Articular chondrocyte of knee joint (primary cell): Measurements from ENCODE around the gene TRPM4. TPM values are rescaled to one million over a fixed set of nuclear protein-coding genes. Genes with fewer than 3 reads are reported as not detected.

ENCODE experiments used
- total RNA-seq: library from RNA; depleted of rRNA; stranded (reverse); fragments of >200 nt; gene quantifications from 2 replicates; pipeline ENCODE4 v1.2.3, GENCODE V29; 2012

Gene TRPM4
- total RNA-seq: 13.4 and 17.0 TPM in 2 replicates

DNA sequence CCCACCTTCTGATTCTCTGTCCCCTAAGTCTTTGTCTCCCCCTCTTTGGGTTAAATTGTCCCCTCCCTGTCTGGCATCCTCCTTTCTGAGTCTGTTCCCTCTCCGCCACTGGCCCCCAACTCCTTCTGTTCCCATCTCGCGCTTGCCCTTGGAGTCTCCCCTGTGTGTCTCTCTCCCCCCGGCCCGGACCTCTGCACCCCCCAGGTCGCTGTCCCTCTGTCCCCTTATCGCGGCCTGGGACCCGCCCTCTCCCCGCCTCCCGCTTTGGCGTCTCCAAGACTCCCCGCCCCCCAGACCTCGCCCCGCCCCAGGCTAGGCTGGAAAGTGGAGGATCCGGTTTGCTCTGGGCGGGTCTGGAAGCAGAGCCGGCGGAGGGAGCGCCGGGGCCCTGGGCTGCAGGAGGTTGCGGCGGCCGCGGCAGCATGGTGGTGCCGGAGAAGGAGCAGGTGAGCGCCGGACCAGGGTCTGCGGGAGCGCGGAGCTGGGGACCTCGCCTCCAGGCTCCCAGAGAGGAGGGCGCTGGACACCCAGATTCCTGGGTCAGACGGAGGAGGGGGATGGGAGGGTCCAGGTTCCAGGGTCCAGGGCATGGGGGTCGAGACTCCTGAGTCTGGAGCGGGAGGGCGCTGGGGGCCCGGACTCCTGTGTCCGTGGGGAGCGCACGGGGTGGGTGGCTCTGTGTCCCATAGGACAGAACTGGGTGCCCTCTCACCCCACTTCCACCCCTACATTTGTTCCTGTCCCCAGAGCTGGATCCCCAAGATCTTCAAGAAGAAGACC lies at the start of gene TRPM4:
TSS of gene TRPM4 (plus strand) at position 348 of the 780 bp plus-strand sequence. CDS start at position 423, 75 bp downstream.

DNA sequence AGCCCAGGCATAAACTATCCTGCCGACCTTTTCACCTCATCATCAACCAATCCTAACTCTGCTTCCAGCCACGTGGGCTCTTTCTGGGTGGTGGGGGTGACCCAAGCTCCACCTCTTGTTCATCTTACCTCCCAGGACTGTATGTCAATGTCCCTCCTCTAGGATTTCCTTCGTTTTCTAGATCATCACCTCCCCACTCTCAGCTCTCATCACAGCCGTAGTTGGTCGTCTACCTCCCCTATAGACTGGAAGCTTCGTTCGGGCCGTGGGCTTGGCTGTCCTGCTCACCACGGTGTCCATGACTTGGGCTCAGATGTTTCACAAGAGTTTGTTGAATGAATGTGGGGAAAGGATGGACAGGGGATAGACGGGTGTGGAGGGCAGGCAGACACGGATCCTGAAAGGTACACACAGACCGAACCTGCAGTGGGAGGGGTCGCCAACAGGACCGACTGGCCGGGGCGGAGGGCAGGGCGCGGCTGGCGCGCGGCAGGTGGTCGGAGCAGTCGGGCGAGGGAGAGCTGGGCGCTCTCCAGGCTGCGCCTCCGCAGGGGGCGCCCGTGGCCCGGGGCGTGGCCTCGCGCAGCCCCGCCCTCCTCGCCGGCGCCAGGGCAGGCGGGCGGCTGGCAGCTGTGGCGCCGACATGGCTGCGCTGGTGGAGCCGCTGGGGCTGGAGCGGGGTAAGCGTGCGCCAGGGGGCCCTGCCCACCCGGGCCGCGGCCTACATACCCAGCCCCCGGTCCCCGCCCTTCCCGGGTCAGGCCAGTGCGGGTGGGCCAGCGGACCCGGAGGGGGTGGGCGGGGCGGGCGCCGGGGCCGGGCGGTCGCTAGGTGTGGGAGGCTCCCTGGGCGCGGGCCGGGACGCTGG lies 43.6 kb upstream of the TRPM4 start, which contains the start of gene LIN7B:
TSS of gene LIN7B (plus strand) at position 609 of the 868 bp plus-strand sequence. CDS start at position 644, 35 bp downstream.

DNA sequence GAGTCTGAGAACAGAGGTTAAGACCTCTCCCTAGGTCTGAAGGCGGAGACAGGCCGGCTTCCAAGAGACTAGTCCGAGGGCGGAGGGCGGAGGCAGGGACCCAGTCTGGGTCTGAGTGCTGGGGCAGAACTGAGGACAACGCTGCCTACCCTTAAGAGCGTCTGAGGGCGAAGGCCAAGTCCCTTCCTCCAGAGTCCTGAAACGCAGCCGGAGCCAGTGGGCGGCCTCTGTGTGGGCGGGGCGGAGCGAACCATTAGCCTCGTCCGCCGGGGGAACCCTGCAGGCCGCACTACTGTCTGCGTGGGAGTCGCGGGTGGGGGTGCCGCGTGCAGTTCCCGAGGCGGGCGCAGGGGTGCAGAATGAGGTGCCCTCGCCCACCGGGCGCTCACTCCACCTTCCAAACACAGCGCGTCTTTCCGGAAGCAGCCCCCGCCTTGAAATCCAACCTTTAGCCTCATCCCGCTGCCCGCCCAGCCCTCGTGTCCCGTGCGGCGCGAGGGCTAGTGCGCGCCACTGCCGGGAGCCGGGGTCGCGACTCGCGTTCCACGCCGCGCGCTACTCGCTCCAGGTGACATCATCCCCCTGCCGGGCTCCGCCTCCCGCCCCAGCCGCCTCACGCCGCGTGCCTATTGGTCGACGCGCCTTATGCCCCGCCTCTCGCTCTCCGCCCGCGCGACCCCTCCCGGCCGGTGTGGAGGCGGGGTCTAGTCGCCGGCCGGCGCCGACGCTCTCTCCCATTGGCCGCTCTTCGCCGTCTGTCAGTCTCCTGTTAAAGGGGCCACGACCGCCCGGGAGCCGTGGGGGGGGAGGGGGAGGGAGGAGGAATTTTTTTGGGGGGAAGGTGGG lies 38.8 kb upstream of the TRPM4 start, which contains the start of gene C19orf73:
TSS of gene C19orf73 (minus strand) at position 579 of the 846 bp plus-strand sequence. CDS start at position 458, 121 bp downstream.

DNA sequence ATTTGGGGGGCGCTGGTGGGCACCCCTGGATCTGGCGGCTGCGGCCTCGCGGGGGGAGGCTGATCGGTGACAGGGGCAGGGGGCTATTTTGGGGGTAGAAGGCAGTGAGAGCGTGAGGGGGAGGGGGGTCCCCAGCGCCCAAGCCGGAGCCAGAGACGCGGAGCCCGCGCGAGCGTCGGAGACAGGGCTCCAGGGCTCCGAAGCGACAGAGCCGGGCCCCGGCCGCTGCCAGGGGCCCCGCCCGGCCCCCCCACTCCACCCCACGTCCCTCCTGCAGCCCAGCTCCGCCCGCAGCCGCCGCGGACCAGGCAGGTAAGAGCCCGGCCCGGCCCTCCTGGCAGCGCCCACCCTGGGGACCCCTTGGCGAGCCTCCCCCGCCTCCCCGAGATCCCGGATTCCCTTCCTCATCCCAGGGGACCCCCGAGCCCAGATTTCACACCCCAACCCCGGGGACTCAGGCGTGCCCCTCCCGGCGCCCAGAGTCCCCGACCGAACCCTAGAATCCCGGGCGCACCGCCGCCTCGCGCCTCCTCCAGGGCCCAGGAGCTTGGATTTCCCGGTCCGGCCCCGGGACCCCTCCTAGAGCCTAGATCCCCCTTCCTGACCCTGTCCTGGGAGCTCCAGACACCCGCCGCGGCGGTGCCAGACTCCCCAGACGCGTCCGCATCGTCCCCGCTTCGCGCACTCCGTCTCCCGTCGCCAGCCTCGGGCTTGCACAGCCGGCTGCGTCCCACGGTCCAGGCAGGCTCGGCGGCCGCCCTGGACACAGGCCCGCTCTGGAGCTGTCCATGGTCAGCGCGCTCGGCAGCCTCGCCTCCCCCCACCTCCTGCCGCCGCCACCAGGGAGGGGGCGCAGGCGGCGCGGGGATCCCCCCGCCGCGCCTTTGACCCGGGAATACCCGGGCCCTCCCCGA lies 37.9 kb upstream of the TRPM4 start, which contains the start of gene PPFIA3:
TSS of gene PPFIA3 (plus strand) at position 134 of the 914 bp plus-strand sequence. CDS start 8,330 bp downstream, outside the sequence.

DNA sequence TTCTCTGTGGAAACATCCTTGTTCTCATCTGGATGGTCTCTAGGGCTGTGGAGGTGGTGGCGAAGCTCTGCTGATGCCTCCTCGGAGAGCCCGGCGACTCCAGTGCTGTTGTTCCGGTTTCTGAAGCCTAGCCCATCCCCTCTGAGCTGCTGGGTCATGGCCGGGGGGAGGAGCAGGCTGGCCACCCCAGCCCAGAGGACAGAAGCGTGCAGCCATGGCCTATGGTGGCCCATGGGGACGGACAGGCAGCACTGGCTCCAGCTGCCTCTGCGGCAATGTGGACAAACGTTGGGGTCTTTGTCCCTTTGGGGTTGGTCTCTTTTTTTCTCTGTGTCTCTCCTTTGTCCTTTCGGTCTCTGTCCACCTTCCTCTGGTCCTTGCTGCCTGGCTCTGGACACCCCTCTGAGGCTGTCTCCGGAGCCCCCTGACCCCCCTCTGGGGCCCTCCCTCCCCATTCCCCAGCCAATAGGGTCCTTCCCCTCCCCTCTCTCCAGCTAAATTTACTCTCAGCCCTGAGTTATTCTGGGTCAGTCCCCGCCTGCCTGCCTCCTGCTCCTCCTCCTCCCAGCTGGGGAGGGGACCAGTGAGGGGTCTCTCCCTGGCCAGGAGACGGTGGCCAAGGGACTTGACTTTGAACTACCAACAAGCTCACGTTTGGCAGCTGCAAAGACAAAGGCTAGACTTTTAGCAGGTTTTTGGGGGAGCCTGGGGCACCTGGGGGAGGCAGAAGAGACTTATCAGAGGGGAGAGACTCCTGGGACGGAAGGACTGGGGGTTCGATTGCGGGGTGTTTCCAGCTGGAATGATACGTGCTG lies 2.4 kb upstream of the TRPM4 start, which contains the start of gene HRC:
TSS of gene HRC (minus strand) at position 392 of the 815 bp plus-strand sequence. CDS start at position 233, 159 bp downstream.

Other genes starting within 250 kb of the TRPM4 start
- gene DHDH, start 224.1 kb upstream of the TRPM4 start, total RNA-seq: 0.13 and 0.32 TPM in 2 replicates
- 34.5 and 37.1 TPM in 2 replicates for gene BAX, start 202.9 kb upstream of the TRPM4 start, total RNA-seq
- gene FTL, start 192.5 kb upstream of the TRPM4 start, total RNA-seq: 3,310 and 5,078 TPM in 2 replicates
- gene GYS1, start 164.5 kb upstream of the TRPM4 start, total RNA-seq: 37.5 and 61.8 TPM in 2 replicates
- 121 and 122 TPM in 2 replicates for gene RUVBL2, start 163.9 kb upstream of the TRPM4 start, total RNA-seq
- not detected in 2 replicates for gene LHB, start 140.7 kb upstream of the TRPM4 start, total RNA-seq
- not detected in 2 replicates for gene CGB3, start 133.5 kb upstream of the TRPM4 start, total RNA-seq
- not detected in 2 replicates for gene CGB2, start 125.9 kb upstream of the TRPM4 start, total RNA-seq
- not detected in 2 replicates for gene CGB1, start 120.9 kb upstream of the TRPM4 start, total RNA-seq
- not detected in 2 replicates for gene CGB5, start 113.9 kb upstream of the TRPM4 start, total RNA-seq
- gene CGB8, start 108.7 kb upstream of the TRPM4 start, total RNA-seq: not detected in 2 replicates
- 0.13 and 0.32 TPM in 2 replicates for gene CGB7, start 100.0 kb upstream of the TRPM4 start, total RNA-seq
- not detected in 2 replicates for gene NTF4, start 93.0 kb upstream of the TRPM4 start, total RNA-seq
- not detected in 2 replicates for gene KCNA7, start 85.1 kb upstream of the TRPM4 start, total RNA-seq
- 85.6 and 88.4 TPM in 2 replicates for gene SNRNP70, start 72.3 kb upstream of the TRPM4 start, total RNA-seq
- 2.8 and 3.7 TPM in 2 replicates for gene LIN7B, start 43.4 kb upstream of the TRPM4 start, total RNA-seq
- 0.26 and 0.65 TPM in 2 replicates for gene C19orf73, start 38.6 kb upstream of the TRPM4 start, total RNA-seq
- gene PPFIA3, start 38.2 kb upstream of the TRPM4 start, total RNA-seq: 0.91 and 1.4 TPM in 2 replicates
- not detected in 2 replicates for gene HRC, start 2.4 kb upstream of the TRPM4 start, total RNA-seq
- 0.32 TPM in 1 of 2 replicates, not detected in the other for gene SLC6A16, start 167.4 kb downstream of the TRPM4 start, total RNA-seq
- gene CD37, start 177.6 kb downstream of the TRPM4 start, total RNA-seq: not detected in 2 replicates
- 21.3 and 25.6 TPM in 2 replicates for gene TEAD2, start 204.6 kb downstream of the TRPM4 start, total RNA-seq
- gene DKKL1, start 206.1 kb downstream of the TRPM4 start, total RNA-seq: 0.26 TPM in 1 of 2 replicates, not detected in the other
- gene KASH5, start 230.5 kb downstream of the TRPM4 start, total RNA-seq: not detected in 2 replicates